Left cardiac atrium (tissue), 4 donors: ENCODE measurements around the gene CLK3. TPM values are rescaled to one million over a fixed set of nuclear protein-coding genes. Genes with fewer than 3 reads are reported as not detected.
A peak's percentile ranks its signal among the peaks of the same experiment; 100 is the strongest.

Experiments
- ATAC-seq, 2 donors: fragments of 200-7000 bp; cut with Tn5 transposase; one replicate each; pipeline ENCODE4 v1.9.1; 2020; ENCODE audit warnings: mild to moderate bottlenecking in 2 of 2, moderate library complexity in 2 of 2
- DNase-seq: peaks from one replicate; pipeline ENCODE4 v3.0.0-alpha.2; 2020
- intact Hi-C, 2 donors: fragments of 100-400 bp; cut with DNase I; formaldehyde crosslinking; loops; one replicate each; pipeline versions ENCODE4 v1.14.1 to v1.15.1; 2022 to 2023
- total RNA-seq, 2 donors: library from RNA; stranded (reverse); fragmentation: NEBNext Ultra II Directional; extraction: Animal tissue kit (Norgen Biotek cat#: 25700); gene quantifications; one replicate each; pipeline ENCODE4 v1.2.1, GENCODE V29; 2021
- donor health status: DM: no; HTN: yes; CAD: no.
- donor health status: DM: no; HTN: yes; CAD: no; lungs with severe emphysema.
- donor health status: DM: yes; HTN: yes; CAD: no.
- donor health status: Dilated cardiomyopathy.

The CLK3 gene
- total RNA-seq, 2 donors from 2014 or later, result 44.2 to 44.3 TPM

- intact Hi-C loops, result loop anchor here (5.0 to 10.0 kb wide), 2 partner anchors 258 to 324 kb away; partner anchors contain the start of gene RPP25 (in 2 of the 2)
- DNase-seq, result no peak
- no peak for ATAC-seq
These were observed 14.8 kb downstream of the CLK3 start for GRCh38 chr15:74630284-74631086.

- intact Hi-C loops, result loop anchor here (5.0 to 10.0 kb wide), 2 partner anchors 259 to 324 kb away; partner anchors contain the start of gene RPP25 (in 2 of the 2)
- no peak for DNase-seq
These were observed 15.4 kb downstream of the CLK3 start for GRCh38 chr15:74631087-74631385.

GRCh38 chr15:74631408-74631807 is 15.8 kb downstream of the CLK3 start:
- ATAC-seq (no peak), DNase-seq (no peak)
- intact Hi-C loops, result loop anchor here (5.0 to 10.0 kb wide), 2 partner anchors 259 to 323 kb away; partner anchors contain the start of gene RPP25 (in 2 of the 2)

More at GRCh38 chr15:74631087-74631385, 15.4 kb downstream of the CLK3 start:
- no peak for ATAC-seq

- ATAC-seq, result peak; percentile 55 to 67
- DNase-seq, result peak; percentile 73
- intact Hi-C loops, result loop anchor here (2.0 to 10.0 kb wide), 3 partner anchors 137 to 323 kb away; partner anchors contain the start of gene RPP25 (in 2 of the 2)
These were observed 16.4 kb downstream of the CLK3 start for GRCh38 chr15:74631935-74632560.

- DNase-seq (no peak), ATAC-seq (no peak)
- intact Hi-C loops, result loop anchor here (2.0 to 10.0 kb wide), 3 partner anchors 136 to 322 kb away; partner anchors contain the start of gene RPP25 (in 2 of the 2)
These were observed 17.0 kb downstream of the CLK3 start for GRCh38 chr15:74632601-74633000.

GRCh38 chr15:74633781-74634180 is 18.1 kb downstream of the CLK3 start:
- ATAC-seq (no peak), DNase-seq (no peak)
- intact Hi-C loops, result loop anchor here (2.0 to 10.0 kb wide), 3 partner anchors 135 to 321 kb away; partner anchors contain the start of gene RPP25 (in 2 of the 2)

- ATAC-seq (peak; percentile 72 to 74), DNase-seq (peak; percentile 64)
- intact Hi-C loops, result loop anchor here (10.0 kb wide), 1 partner anchor 320 kb away; the partner anchor contains the start of gene RPP25 (in 2 of the 2)
These were observed 19.6 kb downstream of the CLK3 start for GRCh38 chr15:74635228-74635627.

GRCh38 chr15:74636984-74637383 is 21.3 kb downstream of the CLK3 start:
- intact Hi-C loops, result loop anchor here (2.0 to 10.0 kb wide), 2 partner anchors 132 to 318 kb away; partner anchors contain the start of gene RPP25 (in 2 of the 2)
- DNase-seq, result no peak
- no peak for ATAC-seq

GRCh38 chr15:74641151-74641550 is 25.5 kb downstream of the CLK3 start:
- ATAC-seq (no peak), DNase-seq (no peak)
- intact Hi-C loops, result no loop called here

- intact Hi-C loops, result no loop called here
- DNase-seq, result no peak
- no peak for ATAC-seq
These were observed 26.7 kb downstream of the CLK3 start for GRCh38 chr15:74642348-74642733.

- intact Hi-C loops, result no loop called here
- DNase-seq, result no peak
- ATAC-seq, result peak; percentile 30 to 49
These were observed 27.4 kb downstream of the CLK3 start for GRCh38 chr15:74642734-74643664.

GRCh38 chr15:74643665-74644204 is 28.1 kb downstream of the CLK3 start:
- intact Hi-C loops, result no loop called here
- DNase-seq, result no peak

GRCh38 chr15:74646480-74646879 is 30.8 kb downstream of the CLK3 start:
- intact Hi-C loops, result no loop called here
- DNase-seq, result no peak
- ATAC-seq, result no peak

More at GRCh38 chr15:74643665-74644204, 28.1 kb downstream of the CLK3 start:
- no peak for ATAC-seq

GRCh38 chr15:74648051-74648842 is 32.6 kb downstream of the CLK3 start:
- intact Hi-C loops, result no loop called here
- no peak for ATAC-seq
- no peak for DNase-seq

- no peak for DNase-seq
- no peak for ATAC-seq
- intact Hi-C loops, result no loop called here
These were observed 35.7 kb downstream of the CLK3 start for GRCh38 chr15:74651242-74651741.

- ATAC-seq, result peak; percentile 49 to 68
- intact Hi-C loops, result no loop called here
- peak; percentile 43 for DNase-seq
These were observed 37.9 kb downstream of the CLK3 start for GRCh38 chr15:74653426-74654102.

- intact Hi-C loops, result no loop called here
- no peak for DNase-seq
- no peak for ATAC-seq
These were observed 39.8 kb downstream of the CLK3 start for GRCh38 chr15:74655424-74655823.
